ENCODE measurements around the gene ASPN. TPM values are rescaled to one million over a fixed set of nuclear protein-coding genes. Genes with fewer than 3 reads are reported as not detected.

Gene ASPN
- total and polyA plus RNA-seq, 10 of the 15 experiments (the other 5 are each of a cell fraction or from before 2014, with no cell fraction given) = 0.03 to 0.47 (median 0.42) TPM; not detected in 7

DNA sequence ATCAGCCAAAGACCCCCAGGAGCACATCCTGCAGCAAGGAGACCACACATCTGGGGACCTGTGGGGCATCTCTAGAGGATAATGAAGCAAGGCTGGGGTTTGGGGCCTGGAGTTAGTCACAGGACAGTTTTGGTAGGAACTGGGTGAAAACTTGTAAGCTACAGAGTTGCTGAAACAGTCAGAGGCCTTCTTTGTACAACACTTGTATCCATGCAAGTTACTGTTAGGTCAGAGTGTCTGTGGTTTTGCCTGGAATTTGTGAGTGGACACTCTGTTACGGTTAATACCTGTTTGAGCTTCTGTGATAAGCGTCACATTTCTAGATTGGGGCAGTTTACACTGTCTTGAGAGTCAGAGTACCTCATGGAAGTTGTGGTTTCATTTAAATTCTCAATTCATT lies 22.6 kb upstream of the ASPN start (continued):
- TF ChIP-seq, protein P1, sequence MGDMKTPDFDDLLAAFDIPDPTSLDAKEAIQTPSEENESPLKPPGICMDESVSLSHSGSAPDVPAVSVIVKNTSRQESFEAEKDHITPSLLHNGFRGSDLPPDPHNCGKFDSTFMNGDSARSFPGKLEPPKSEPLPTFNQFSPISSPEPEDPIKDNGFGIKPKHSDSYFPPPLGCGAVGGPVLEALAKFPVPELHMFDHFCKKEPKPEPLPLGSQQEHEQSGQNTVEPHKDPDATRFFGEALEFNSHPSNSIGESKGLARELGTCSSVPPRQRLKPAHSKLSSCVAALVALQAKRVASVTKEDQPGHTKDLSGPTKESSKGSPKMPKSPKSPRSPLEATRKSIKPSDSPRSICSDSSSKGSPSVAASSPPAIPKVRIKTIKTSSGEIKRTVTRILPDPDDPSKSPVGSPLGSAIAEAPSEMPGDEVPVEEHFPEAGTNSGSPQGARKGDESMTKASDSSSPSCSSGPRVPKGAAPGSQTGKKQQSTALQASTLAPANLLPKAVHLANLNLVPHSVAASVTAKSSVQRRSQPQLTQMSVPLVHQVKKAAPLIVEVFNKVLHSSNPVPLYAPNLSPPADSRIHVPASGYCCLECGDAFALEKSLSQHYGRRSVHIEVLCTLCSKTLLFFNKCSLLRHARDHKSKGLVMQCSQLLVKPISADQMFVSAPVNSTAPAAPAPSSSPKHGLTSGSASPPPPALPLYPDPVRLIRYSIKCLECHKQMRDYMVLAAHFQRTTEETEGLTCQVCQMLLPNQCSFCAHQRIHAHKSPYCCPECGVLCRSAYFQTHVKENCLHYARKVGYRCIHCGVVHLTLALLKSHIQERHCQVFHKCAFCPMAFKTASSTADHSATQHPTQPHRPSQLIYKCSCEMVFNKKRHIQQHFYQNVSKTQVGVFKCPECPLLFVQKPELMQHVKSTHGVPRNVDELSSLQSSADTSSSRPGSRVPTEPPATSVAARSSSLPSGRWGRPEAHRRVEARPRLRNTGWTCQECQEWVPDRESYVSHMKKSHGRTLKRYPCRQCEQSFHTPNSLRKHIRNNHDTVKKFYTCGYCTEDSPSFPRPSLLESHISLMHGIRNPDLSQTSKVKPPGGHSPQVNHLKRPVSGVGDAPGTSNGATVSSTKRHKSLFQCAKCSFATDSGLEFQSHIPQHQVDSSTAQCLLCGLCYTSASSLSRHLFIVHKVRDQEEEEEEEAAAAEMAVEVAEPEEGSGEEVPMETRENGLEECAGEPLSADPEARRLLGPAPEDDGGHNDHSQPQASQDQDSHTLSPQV (IDR thresholded peaks at IDR 0.05) = no peak
- no peak for TF ChIP-seq POLR2AphosphoS5 (IDR thresholded peaks at IDR 0.05; ENCODE audit: low read length)
- TF ChIP-seq, protein P2, sequence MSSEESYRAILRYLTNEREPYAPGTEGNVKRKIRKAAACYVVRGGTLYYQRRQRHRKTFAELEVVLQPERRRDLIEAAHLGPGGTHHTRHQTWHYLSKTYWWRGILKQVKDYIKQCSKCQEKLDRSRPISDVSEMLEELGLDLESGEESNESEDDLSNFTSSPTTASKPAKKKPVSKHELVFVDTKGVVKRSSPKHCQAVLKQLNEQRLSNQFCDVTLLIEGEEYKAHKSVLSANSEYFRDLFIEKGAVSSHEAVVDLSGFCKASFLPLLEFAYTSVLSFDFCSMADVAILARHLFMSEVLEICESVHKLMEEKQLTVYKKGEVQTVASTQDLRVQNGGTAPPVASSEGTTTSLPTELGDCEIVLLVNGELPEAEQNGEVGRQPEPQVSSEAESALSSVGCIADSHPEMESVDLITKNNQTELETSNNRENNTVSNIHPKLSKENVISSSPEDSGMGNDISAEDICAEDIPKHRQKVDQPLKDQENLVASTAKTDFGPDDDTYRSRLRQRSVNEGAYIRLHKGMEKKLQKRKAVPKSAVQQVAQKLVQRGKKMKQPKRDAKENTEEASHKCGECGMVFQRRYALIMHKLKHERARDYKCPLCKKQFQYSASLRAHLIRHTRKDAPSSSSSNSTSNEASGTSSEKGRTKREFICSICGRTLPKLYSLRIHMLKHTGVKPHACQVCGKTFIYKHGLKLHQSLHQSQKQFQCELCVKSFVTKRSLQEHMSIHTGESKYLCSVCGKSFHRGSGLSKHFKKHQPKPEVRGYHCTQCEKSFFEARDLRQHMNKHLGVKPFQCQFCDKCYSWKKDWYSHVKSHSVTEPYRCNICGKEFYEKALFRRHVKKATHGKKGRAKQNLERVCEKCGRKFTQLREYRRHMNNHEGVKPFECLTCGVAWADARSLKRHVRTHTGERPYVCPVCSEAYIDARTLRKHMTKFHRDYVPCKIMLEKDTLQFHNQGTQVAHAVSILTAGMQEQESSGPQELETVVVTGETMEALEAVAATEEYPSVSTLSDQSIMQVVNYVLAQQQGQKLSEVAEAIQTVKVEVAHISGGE (CRISPR knock-in tag; IDR thresholded peaks at IDR 0.05) = no peak

DNA sequence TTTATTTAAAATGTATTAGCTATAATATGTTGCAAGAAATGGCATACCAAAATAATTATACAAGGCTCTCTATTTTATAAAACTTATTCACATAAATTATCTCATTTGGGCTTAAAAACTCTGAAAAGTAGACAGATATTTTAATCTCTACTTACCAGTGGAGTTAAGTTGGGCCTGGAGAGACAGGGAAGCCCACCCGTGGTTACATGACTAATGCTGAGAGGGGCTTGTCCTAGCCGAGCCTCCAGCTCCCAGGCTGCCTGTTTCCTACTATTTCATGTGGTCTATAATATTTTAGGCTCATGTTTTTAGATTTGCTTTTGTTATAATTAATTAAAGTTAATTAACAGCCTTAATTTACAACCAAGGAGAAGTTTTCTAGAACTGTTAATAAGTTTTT lies 20.9 kb upstream of the ASPN start:
- ATAC-seq = no peak
- DNase-seq (ENCODE audit: low read depth, low spot score) = no peak
- intact Hi-C loops (cut with micrococcal nuclease; ENCODE audit: unreplicated experiment) = loop anchor here (10.0 kb wide), 1 partner anchor 132 kb away; no protein-coding TSS in a partner anchor
- H3K79me2 ChIP-seq (ENCODE audit: control insufficient read depth, insufficient read depth, low read length) = no peaks in the 10 kb centered on the region
- H3K4me1 ChIP-seq (ENCODE audit: control insufficient read depth, insufficient read depth, low read length) = no peaks in the 10 kb centered on the region
- ChIA-PET CTCF (interaction anchor here (1.1 to 2.1 kb wide), 5 partner anchors 9 to 365 kb away, joined by 3 to 5 read pairs (median 4); no protein-coding TSS in a partner anchor), POLR2A (interaction anchor here (0.7 kb wide), 1 partner anchor 98 kb away, joined by 3 read pairs; no protein-coding TSS in a partner anchor), SMC1A (ENCODE audit: uncharacterized antibody, unreplicated experiment) (interaction anchor here (0.8 to 2.5 kb wide), 4 partner anchors 8 to 29 kb away, joined by 3 to 7 read pairs (median 4); no protein-coding TSS in a partner anchor), RAD21 (ENCODE audit: unreplicated experiment) (no interaction called here)
- H3K36me3 ChIP-seq (ENCODE audit: control insufficient read depth in 2 of 2, insufficient read depth in 2 of 2, low read length in 1 of 2) = no peaks in the 10 kb centered on the region
- H3K9ac ChIP-seq (ENCODE audit: control insufficient read depth, insufficient read depth, low read length) = no peak overlapping the region
- H3K9me3 ChIP-seq (replicated peaks; ENCODE audit: control insufficient read depth, insufficient read depth, low read length) = no peaks in the 10 kb centered on the region
- H2AFZ ChIP-seq (ENCODE audit: control insufficient read depth, low read depth, low read length) = no peak overlapping the region
- H3K4me3 ChIP-seq = no peak overlapping the region
- no peak overlapping the region for H3K27ac ChIP-seq (ENCODE audit: control insufficient read depth, insufficient read depth)
- H3K27me3 ChIP-seq (replicated peaks in 1 of 2; ENCODE audit: control insufficient read depth in 2 of 2, insufficient read depth in 2 of 2, low read length in 1 of 2) = no peaks in the 10 kb centered on the region
- no peak overlapping the region for H3K4me2 ChIP-seq (ENCODE audit: control insufficient read depth, insufficient read depth)
- H4K20me1 ChIP-seq (ENCODE audit: control insufficient read depth, insufficient read depth) = no peaks in the 10 kb centered on the region
- in situ Hi-C loops (cut with MboI) = no loop called here
- BruUV-seq (replicated peaks) = no TSS peak
- FAIRE-seq = no peak
- 100% methylated on average over 2 of the region's 2 CpGs for WGBS (ENCODE audit: insufficient coverage, insufficient replicate concordance, low lambda C conversion rate, missing lambda C conversion rate)
- TF ChIP-seq, protein P3, sequence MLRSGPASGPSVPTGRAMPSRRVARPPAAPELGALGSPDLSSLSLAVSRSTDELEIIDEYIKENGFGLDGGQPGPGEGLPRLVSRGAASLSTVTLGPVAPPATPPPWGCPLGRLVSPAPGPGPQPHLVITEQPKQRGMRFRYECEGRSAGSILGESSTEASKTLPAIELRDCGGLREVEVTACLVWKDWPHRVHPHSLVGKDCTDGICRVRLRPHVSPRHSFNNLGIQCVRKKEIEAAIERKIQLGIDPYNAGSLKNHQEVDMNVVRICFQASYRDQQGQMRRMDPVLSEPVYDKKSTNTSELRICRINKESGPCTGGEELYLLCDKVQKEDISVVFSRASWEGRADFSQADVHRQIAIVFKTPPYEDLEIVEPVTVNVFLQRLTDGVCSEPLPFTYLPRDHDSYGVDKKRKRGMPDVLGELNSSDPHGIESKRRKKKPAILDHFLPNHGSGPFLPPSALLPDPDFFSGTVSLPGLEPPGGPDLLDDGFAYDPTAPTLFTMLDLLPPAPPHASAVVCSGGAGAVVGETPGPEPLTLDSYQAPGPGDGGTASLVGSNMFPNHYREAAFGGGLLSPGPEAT (IDR thresholded peaks at IDR 0.05; ENCODE audit: low read depth) = no peak
- TF ChIP-seq HDGF (IDR thresholded peaks at IDR 0.05) (no peak), CHD1 (IDR thresholded peaks at IDR 0.05; ENCODE audit: low read depth, low read length) (no peak), IKZF2 (IDR thresholded peaks at IDR 0.05) (no peak), RUNX3 (IDR thresholded peaks at IDR 0.05; ENCODE audit: low read length) (no peak), PAX5 (IDR thresholded peaks at IDR 0.05; ENCODE audit: borderline replicate concordance, low read depth, low read length) (no peak), HDAC6 (IDR thresholded peaks at IDR 0.05; ENCODE audit: unreplicated experiment) (no peak), KDM1A (IDR thresholded peaks at IDR 0.05; ENCODE audit: borderline replicate concordance) (no peak)
- TF ChIP-seq, protein P4, sequence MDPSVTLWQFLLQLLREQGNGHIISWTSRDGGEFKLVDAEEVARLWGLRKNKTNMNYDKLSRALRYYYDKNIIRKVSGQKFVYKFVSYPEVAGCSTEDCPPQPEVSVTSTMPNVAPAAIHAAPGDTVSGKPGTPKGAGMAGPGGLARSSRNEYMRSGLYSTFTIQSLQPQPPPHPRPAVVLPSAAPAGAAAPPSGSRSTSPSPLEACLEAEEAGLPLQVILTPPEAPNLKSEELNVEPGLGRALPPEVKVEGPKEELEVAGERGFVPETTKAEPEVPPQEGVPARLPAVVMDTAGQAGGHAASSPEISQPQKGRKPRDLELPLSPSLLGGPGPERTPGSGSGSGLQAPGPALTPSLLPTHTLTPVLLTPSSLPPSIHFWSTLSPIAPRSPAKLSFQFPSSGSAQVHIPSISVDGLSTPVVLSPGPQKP (IDR thresholded peaks at IDR 0.05; ENCODE audit: low read depth, low read length) = no peak

All from GM12878 (cell line).